ENCODE data around the gene ETV6. TPM values are rescaled to one million over a fixed set of nuclear protein-coding genes. Genes with fewer than 3 reads are reported as not detected.
A peak's percentile ranks its signal among the peaks of the same experiment; 100 is the strongest.

ETV6 gene
- total RNA-seq, 2 donors from 2014 or later: 17.5 to 17.9 TPM

GRCh38 chr12:11758510-11759493 lies 109.3 kb downstream of the ETV6 start:
- Histone ChIP-seq H3K27ac (peak overlapping the region in 3 of 4 donors; percentile 27 to 44 (median 33)), H3K27me3 (no peaks in the 10 kb centered on the region), H3K36me3 (replicated peaks in 1 of 2; ENCODE audit: insufficient read depth in 1 of 2, low read depth in 2 of 2) (no peaks in the 10 kb centered on the region), H3K4me1 (peaks cover 24% of the 10 kb centered on the region), H3K9me3 (no peaks in the 10 kb centered on the region), H3K4me3 (no peak overlapping the region)
- TF ChIP-seq CTCF (IDR thresholded peaks at IDR 0.05): no peak
- no peak for TF ChIP-seq POLR2A (IDR thresholded peaks at IDR 0.05)
- intact Hi-C loops (cut with DNase I): no loop called here
- ATAC-seq: no peak
- DNase-seq: peak in 1 of 4 donors; percentile 50
- 56 to 65% methylated on average over 14 of the region's 14 CpGs for WGBS, 2 donors

GRCh38 chr12:11759494-11759878 lies 110.0 kb downstream of the ETV6 start:
- no peak overlapping the region for H3K4me3 ChIP-seq
- intact Hi-C loops (cut with DNase I): no loop called here
- no peaks in the 10 kb centered on the region for H3K9me3 ChIP-seq
- ATAC-seq: no peak
- peak overlapping the region in 2 of 4 donors; percentile 27 to 44 for H3K27ac ChIP-seq
- no peaks in the 10 kb centered on the region for H3K36me3 ChIP-seq (replicated peaks in 1 of 2; ENCODE audit: insufficient read depth in 1 of 2, low read depth in 2 of 2)
- TF ChIP-seq POLR2A (IDR thresholded peaks at IDR 0.05) (no peak), CTCF (IDR thresholded peaks at IDR 0.05) (no peak)
- WGBS, 2 donors: 80 to 88% methylated on average over 5 of the region's 5 CpGs
- H3K27me3 ChIP-seq: no peaks in the 10 kb centered on the region
- no peak for DNase-seq
- peaks cover 26% of the 10 kb centered on the region for H3K4me1 ChIP-seq

- no peak overlapping the region for H3K4me3 ChIP-seq
- no peaks in the 10 kb centered on the region for H3K27me3 ChIP-seq
- no peaks in the 10 kb centered on the region for H3K36me3 ChIP-seq (replicated peaks in 1 of 2; ENCODE audit: insufficient read depth in 1 of 2, low read depth in 2 of 2)
- H3K27ac ChIP-seq: no peak overlapping the region
- DNase-seq (no peak), ATAC-seq (no peak)
- H3K4me1 ChIP-seq: peaks cover 26% of the 10 kb centered on the region
- no peaks in the 10 kb centered on the region for H3K9me3 ChIP-seq
- 68 to 90% methylated on average over 3 of the region's 3 CpGs for WGBS, 2 donors
- TF ChIP-seq CTCF (IDR thresholded peaks at IDR 0.05): no peak
- no peak for TF ChIP-seq POLR2A (IDR thresholded peaks at IDR 0.05)
- intact Hi-C loops (cut with DNase I): no loop called here
These were observed 110.4 kb downstream of the ETV6 start for GRCh38 chr12:11759899-11760298.

GRCh38 chr12:11761869-11762567 lies 112.5 kb downstream of the ETV6 start:
- H3K9me3 ChIP-seq: no peaks in the 10 kb centered on the region
- DNase-seq: no peak
- WGBS, 2 donors: 74 to 85% methylated on average over 8 of the region's 8 CpGs
- peaks cover 39% of the 10 kb centered on the region for H3K4me1 ChIP-seq
- peak overlapping the region in 2 of 4 donors; percentile 70 to 78 for H3K27ac ChIP-seq
- H3K4me3 ChIP-seq: no peak overlapping the region
- no peak for TF ChIP-seq CTCF (IDR thresholded peaks at IDR 0.05)
- no peak for TF ChIP-seq POLR2A (IDR thresholded peaks at IDR 0.05)
- intact Hi-C loops (cut with DNase I): no loop called here
- H3K36me3 ChIP-seq (replicated peaks in 1 of 2; ENCODE audit: insufficient read depth in 1 of 2, low read depth in 2 of 2): no peaks in the 10 kb centered on the region
- H3K27me3 ChIP-seq: no peaks in the 10 kb centered on the region
- ATAC-seq: no peak
